ENCODE results near the gene NEAT1. TPM values are rescaled to one million over a fixed set of nuclear protein-coding genes. Genes with fewer than 3 reads are reported as not detected.

The NEAT1 gene
- polyA plus RNA-seq, 3 donors: 598 to 1,041 (median 691) TPM

- no peak overlapping the region for H3K27ac ChIP-seq (ENCODE audit: low read depth, low read length)
- WGBS, 3 donors: 20 to 45% (median 27%) methylated on average over 5 of the region's 5 CpGs
Measured at GRCh38 chr11:65428578-65429067, 6.0 kb downstream of the NEAT1 start.

- WGBS, 3 donors: 7 to 22% (median 9%) methylated on average over 9 of the region's 9 CpGs
- no peak overlapping the region for H3K27ac ChIP-seq (ENCODE audit: low read depth, low read length)
Measured at GRCh38 chr11:65429068-65429681, 6.6 kb downstream of the NEAT1 start.

- no peak overlapping the region for H3K27ac ChIP-seq (ENCODE audit: low read depth, low read length)
- 3 to 18% (median 4%) methylated on average over 9 of the region's 9 CpGs for WGBS, 3 donors
Measured at GRCh38 chr11:65429724-65430405, 7.3 kb downstream of the NEAT1 start.

DNA sequence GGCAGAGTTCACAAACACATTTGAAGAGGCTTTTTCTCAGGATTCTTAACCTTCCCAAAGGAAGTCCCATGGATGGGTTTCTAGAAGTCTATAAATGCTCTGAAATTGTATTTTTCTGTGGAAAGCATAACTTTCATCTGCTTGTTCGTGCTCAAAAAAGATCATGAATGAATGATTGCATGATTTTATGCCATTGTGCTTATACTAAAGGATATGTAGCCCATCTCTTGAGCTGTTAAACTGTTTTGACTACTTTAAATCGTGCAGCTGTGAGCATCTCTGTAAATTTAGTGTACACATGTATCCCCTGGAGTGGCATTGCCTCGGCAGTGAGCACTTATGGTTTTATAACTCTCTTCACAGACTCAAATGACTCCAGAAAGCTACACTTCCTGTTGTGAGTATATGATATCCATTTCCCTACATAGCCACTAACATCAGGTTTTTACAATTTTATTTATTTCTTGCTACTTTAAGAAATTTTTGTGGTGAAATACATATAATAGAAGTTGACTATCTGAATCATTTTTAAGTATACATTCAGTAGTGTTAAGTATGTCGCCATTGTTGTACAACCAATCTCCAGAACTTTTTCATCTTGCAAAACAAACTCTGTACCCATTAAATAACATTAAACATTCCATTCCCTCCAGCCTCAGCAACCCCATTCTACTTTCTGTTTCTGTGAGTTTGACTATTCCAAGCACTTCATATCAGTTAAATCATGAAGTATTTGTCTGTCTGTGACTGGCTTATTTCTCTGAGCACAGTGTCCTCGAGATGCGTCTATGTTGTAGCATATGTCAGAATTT is 8.0 kb downstream of the NEAT1 start:
- H3K27ac ChIP-seq (ENCODE audit: low read depth, low read length): no peak overlapping the region
- WGBS, 3 donors: 22 to 50% (median 31%) methylated on average over 6 of the region's 6 CpGs

DNA sequence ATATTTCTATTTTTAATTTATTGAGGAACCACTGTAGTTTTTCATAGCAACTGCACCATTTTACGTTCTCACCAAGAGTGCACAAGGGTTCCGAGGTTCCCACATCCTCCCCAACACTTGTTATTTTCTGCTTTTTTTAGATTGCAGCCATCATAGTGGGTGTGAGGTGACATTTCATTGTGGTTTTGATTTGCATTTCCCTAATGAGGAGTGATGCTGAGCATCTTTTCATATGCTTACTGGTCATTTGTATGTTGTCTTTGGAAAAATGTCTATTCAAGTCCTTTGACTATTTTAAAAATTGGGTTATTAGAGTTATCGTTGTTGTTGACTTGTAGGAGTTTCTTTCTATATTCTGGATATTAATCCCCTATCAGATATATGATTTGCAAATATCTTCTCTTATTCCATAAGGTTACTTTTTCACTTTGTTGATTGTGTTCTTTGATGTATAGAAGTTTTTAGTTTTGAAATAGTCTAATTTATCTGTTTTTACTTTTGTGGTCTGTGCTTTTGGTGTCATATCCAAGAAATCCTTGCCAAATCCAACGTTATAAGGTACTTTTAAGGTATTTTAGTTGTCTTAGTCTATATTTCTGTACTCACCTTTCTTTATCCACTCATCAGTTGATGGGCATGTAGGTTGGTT is 9.0 kb downstream of the NEAT1 start:
- WGBS, 3 donors: 34 to 67% (median 42%) methylated on average over 4 of the region's 4 CpGs
- H3K27ac ChIP-seq (ENCODE audit: low read depth, low read length): no peak overlapping the region

DNA sequence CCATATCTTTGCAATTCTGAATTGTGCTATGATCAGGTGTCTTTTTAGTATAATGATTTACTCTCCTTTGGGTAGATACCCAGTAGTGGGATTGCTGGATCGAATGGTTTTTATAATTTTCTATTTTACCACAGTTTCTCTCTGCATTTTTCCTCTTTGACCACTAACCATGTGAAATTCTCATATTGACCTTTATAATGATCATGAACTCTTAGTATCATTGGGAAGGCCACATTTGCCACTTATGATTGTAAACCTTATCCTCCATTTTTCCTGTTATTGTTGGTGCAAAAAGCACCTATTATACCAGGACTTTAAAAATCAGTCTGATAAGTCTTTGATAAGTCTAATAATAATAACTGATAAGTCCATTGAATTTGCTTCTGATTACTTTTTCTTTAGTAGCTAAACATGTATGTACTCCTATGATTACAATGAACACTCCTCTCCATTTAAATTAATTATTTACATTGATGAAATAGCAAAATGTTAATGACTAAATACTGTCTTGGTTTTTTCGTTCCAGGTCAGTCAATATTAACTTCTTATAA is 9.6 kb downstream of the NEAT1 start:
- WGBS, 3 donors: 49 to 76% (median 52%) methylated on average over 2 of the region's 2 CpGs
- H3K27ac ChIP-seq (ENCODE audit: low read depth, low read length): no peak overlapping the region

- 91 to 96% (median 94%) methylated on average over 1 of the region's 1 CpG for WGBS, 3 donors
- no peak overlapping the region for H3K27ac ChIP-seq (ENCODE audit: low read depth, low read length)
Measured at GRCh38 chr11:65432686-65433582, 10.3 kb downstream of the NEAT1 start.

- H3K27ac ChIP-seq (ENCODE audit: low read depth, low read length): no peak overlapping the region
- WGBS, 3 donors: 93 to 100% (median 97%) methylated on average over 2 of the region's 2 CpGs
Measured at GRCh38 chr11:65433657-65434056, 11.1 kb downstream of the NEAT1 start.

- 55 to 69% (median 60%) methylated on average over 6 of the region's 6 CpGs for WGBS, 3 donors
- H3K27ac ChIP-seq (ENCODE audit: low read depth, low read length): no peak overlapping the region
Measured at GRCh38 chr11:65434057-65434666, 11.6 kb downstream of the NEAT1 start.

DNA sequence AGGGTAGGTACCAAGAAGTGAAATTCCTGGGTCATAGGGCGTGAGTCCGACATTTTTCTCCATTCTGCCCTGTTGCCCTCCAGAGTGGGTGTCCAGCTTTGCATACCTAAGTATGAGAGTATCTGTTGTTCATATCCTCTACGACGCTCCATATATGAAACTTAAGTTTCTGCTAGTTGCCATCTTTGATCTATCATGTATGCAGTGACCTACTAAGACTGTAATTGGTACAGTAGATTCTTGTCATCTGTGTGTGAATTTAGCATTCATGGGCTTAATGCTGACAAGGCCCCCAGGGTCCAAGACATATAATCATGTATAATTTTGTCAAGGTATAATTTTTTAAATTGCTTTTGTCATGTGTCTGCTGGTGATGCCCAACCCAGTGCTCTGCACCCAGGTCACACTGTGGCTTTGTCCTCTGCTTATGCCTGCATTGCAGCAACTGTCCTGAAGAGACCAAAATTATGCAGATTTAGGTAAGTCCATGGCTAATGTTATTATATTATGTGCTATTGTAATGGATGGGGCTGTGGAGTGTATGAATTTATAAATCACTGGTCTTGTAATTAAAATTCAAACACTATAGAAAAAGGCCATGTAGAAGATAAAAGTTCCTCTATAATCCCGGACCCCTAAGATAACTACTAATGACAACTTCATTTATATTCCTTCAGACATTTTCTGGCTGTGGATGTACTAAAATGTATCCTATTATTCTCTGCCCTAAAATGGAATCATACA is 12.2 kb downstream of the NEAT1 start:
- WGBS, 3 donors: 86 to 90% (median 89%) methylated on average over 5 of the region's 5 CpGs
- no peak overlapping the region for H3K27ac ChIP-seq (ENCODE audit: low read depth, low read length)

- WGBS, 3 donors: 76 to 84% (median 84%) methylated on average over 9 of the region's 9 CpGs
- H3K27ac ChIP-seq (ENCODE audit: low read depth, low read length): no peak overlapping the region
Measured at GRCh38 chr11:65435411-65435931, 12.9 kb downstream of the NEAT1 start.

GRCh38 chr11:65435981-65436411 is 13.4 kb downstream of the NEAT1 start:
- 79 to 94% (median 87%) methylated on average over 8 of the region's 8 CpGs for WGBS, 3 donors
- no peak overlapping the region for H3K27ac ChIP-seq (ENCODE audit: low read depth, low read length)

- 76 to 86% (median 79%) methylated on average over 5 of the region's 5 CpGs for WGBS, 3 donors
- no peak overlapping the region for H3K27ac ChIP-seq (ENCODE audit: low read depth, low read length)
Measured at GRCh38 chr11:65436412-65437032, 13.9 kb downstream of the NEAT1 start.

GRCh38 chr11:65437436-65438227 is 15.0 kb downstream of the NEAT1 start:
- peak overlapping the region; percentile 8 for H3K27ac ChIP-seq (ENCODE audit: low read depth, low read length)
- WGBS, 3 donors: 71 to 81% (median 78%) methylated on average over 14 of the region's 14 CpGs

Measured in adipose tissue (tissue), 3 donors.